Measurements from ENCODE around the gene HIRIP3. TPM values are rescaled to one million over a fixed set of nuclear protein-coding genes. Genes with fewer than 3 reads are reported as not detected.

The HIRIP3 gene
- total RNA-seq, 2 donors from 2014 or later, result 10.8 to 22.4 TPM

- Histone ChIP-seq H3K9me3 (no peaks in the 10 kb centered on the region), H3K27me3 (replicated peaks; ENCODE audit: insufficient read depth) (no peaks in the 10 kb centered on the region), H3K4me3 (no peak overlapping the region), H3K4me1 (replicated peaks) (no peaks in the 10 kb centered on the region), H3K27ac (no peak overlapping the region), H3K36me3 (peaks cover 43 to 60% of the 10 kb centered on the region in 2 donors)
- intact Hi-C loops (cut with DNase I), result no loop called here
- WGBS, result 78% methylated on average over 6 of the region's 6 CpGs
- no peak for DNase-seq (ENCODE audit: low spot score)
- no peak for TF ChIP-seq POLR2AphosphoS5 (IDR thresholded peaks at IDR 0.05)
- TF ChIP-seq CTCF (IDR thresholded peaks at IDR 0.05), result no peak
- TF ChIP-seq POLR2A (IDR thresholded peaks at IDR 0.05), result no peak
Observed at GRCh38 chr16:29984137-29984763, 11.2 kb downstream of the HIRIP3 start.

GRCh38 chr16:29983420-29984136 lies 11.8 kb downstream of the HIRIP3 start:
- no peak for DNase-seq (ENCODE audit: low spot score)
- 82% methylated on average over 12 of the region's 12 CpGs for WGBS
- H3K36me3 ChIP-seq, result peaks cover 43 to 67% of the 10 kb centered on the region in 2 donors
- no peak overlapping the region for H3K4me3 ChIP-seq
- H3K9me3 ChIP-seq, result no peaks in the 10 kb centered on the region
- no peaks in the 10 kb centered on the region for H3K4me1 ChIP-seq (replicated peaks)
- no peak overlapping the region for H3K27ac ChIP-seq
- no peaks in the 10 kb centered on the region for H3K27me3 ChIP-seq (replicated peaks; ENCODE audit: insufficient read depth)
- TF ChIP-seq POLR2A (IDR thresholded peaks at IDR 0.05), result no peak
- no peak for TF ChIP-seq POLR2AphosphoS5 (IDR thresholded peaks at IDR 0.05)
- no peak for TF ChIP-seq CTCF (IDR thresholded peaks at IDR 0.05)
- intact Hi-C loops (cut with DNase I), result no loop called here

- H3K27ac ChIP-seq, result no peak overlapping the region
- H3K4me3 ChIP-seq, result no peak overlapping the region
- no peaks in the 10 kb centered on the region for H3K9me3 ChIP-seq
- H3K27me3 ChIP-seq (replicated peaks; ENCODE audit: insufficient read depth), result no peaks in the 10 kb centered on the region
- no peaks in the 10 kb centered on the region for H3K4me1 ChIP-seq (replicated peaks)
- TF ChIP-seq POLR2A (IDR thresholded peaks at IDR 0.05) (no peak), POLR2AphosphoS5 (IDR thresholded peaks at IDR 0.05) (no peak), CTCF (IDR thresholded peaks at IDR 0.05) (no peak)
- intact Hi-C loops (cut with DNase I), result no loop called here
- 86% methylated on average over 24 of the region's 24 CpGs for WGBS
- peaks cover 46 to 68% of the 10 kb centered on the region in 2 donors for H3K36me3 ChIP-seq
- DNase-seq (ENCODE audit: low spot score), result no peak
Observed at GRCh38 chr16:29982560-29983419, 12.6 kb downstream of the HIRIP3 start.

GRCh38 chr16:29978564-29979270 lies 16.7 kb downstream of the HIRIP3 start:
- intact Hi-C loops (cut with DNase I), result no loop called here
- 95% methylated on average over 9 of the region's 9 CpGs for WGBS
- H3K9me3 ChIP-seq, result no peaks in the 10 kb centered on the region
- peaks cover 13% of the 10 kb centered on the region for H3K4me1 ChIP-seq (replicated peaks)
- TF ChIP-seq POLR2A (IDR thresholded peaks at IDR 0.05), result no peak
- no peak for TF ChIP-seq POLR2AphosphoS5 (IDR thresholded peaks at IDR 0.05)
- TF ChIP-seq CTCF (IDR thresholded peaks at IDR 0.05), result no peak
- no peak overlapping the region for H3K4me3 ChIP-seq
- no peaks in the 10 kb centered on the region for H3K27me3 ChIP-seq (replicated peaks; ENCODE audit: insufficient read depth)
- peaks cover 14 to 38% of the 10 kb centered on the region in 2 donors for H3K36me3 ChIP-seq
- DNase-seq (ENCODE audit: low spot score), result no peak
- no peak overlapping the region for H3K27ac ChIP-seq
